AG04450 (cell line): ENCODE results near the gene SCFD2. TPM values are rescaled to one million over a fixed set of nuclear protein-coding genes. Genes with fewer than 3 reads are reported as not detected.

ENCODE experiments used
- CTCF ChIA-PET: fragments of 300-600, 350-600 bp; formaldehyde crosslinking; extraction: SDS; loops from one replicate; lab custom pipeline; 2022; ENCODE audit warnings: antibody characterized with exemption, inconsistent platforms; lab: Charles Lee
- POLR2A ChIA-PET: fragments of 350-600 bp; formaldehyde crosslinking; extraction: SDS; loops from one replicate; lab custom pipeline; 2021; ENCODE audit warnings: antibody characterized with exemption, inconsistent platforms; lab: Yijun Ruan, JAX
- DNase-seq: peaks from one replicate; pipeline ENCODE4 v3.0.0-alpha.2; 2011; ENCODE audit warnings: low read depth, low spot score
- H3K27ac ChIP-seq: one replicate; pipeline ENCODE4 v1.5.1; 2012; ENCODE audit warnings: low read depth, low read length, control low read depth
- H3K27me3 ChIP-seq: one replicate; pipeline ENCODE4 v1.6.0; 2012; ENCODE audit warnings: low read length; ENCODE audit not compliant: control insufficient read depth, insufficient read depth
- H3K4me3 ChIP-seq: 2 replicates; pipeline ENCODE4 v1.5.1; 2011; ENCODE audit warnings: mild to moderate bottlenecking, low read depth, low read length, control low read depth
- H3K9me3 ChIP-seq: 2 replicates; pipeline ENCODE4 v1.5.1; 2012; ENCODE audit warnings: low read length; ENCODE audit not compliant: control insufficient read depth, insufficient read depth
- CTCF ChIP-seq: IDR thresholded peaks from 2 replicates; pipeline ENCODE4 v1.5.1; 2011; ENCODE audit warnings: low read depth, low read length, control low read depth, inconsistent platforms
- polyA plus RNA-seq: library from polyadenylated mRNA; depleted of rRNA; stranded (reverse); fragments of >200 nt; gene quantifications from 2 replicates; pipeline ENCODE4 v1.2.3, GENCODE V29; 2011

SCFD2 gene
- polyA plus RNA-seq, 1 experiment: 16.4 TPM

GRCh38 chr4:53168228-53168627 is 197.6 kb downstream of the SCFD2 start:
- ChIA-PET CTCF (no interaction called here), POLR2A (no interaction called here)
- no peak overlapping the region for H3K27ac ChIP-seq
- H3K9me3 ChIP-seq: no peaks in the 10 kb centered on the region
- no peak overlapping the region for H3K4me3 ChIP-seq
- no peak for DNase-seq
- H3K27me3 ChIP-seq: no peaks in the 10 kb centered on the region
- no peak for TF ChIP-seq CTCF

- TF ChIP-seq CTCF: no peak
- Histone ChIP-seq H3K4me3 (no peak overlapping the region), H3K27me3 (no peaks in the 10 kb centered on the region), H3K9me3 (no peaks in the 10 kb centered on the region), H3K27ac (no peak overlapping the region)
- POLR2A ChIA-PET: no interaction called here
- CTCF ChIA-PET: no interaction called here
- no peak for DNase-seq
Measured at GRCh38 chr4:53162969-53163368, 202.9 kb downstream of the SCFD2 start.

GRCh38 chr4:53161787-53162433 is 204.0 kb downstream of the SCFD2 start:
- no peaks in the 10 kb centered on the region for H3K9me3 ChIP-seq
- TF ChIP-seq CTCF: no peak
- DNase-seq: no peak
- ChIA-PET POLR2A (no interaction called here), CTCF (no interaction called here)
- H3K4me3 ChIP-seq: no peak overlapping the region
- no peaks in the 10 kb centered on the region for H3K27me3 ChIP-seq
- H3K27ac ChIP-seq: no peak overlapping the region

GRCh38 chr4:53161051-53161786 is 204.6 kb downstream of the SCFD2 start:
- no peak for TF ChIP-seq CTCF
- no peak overlapping the region for H3K27ac ChIP-seq
- POLR2A ChIA-PET: interaction anchor here (0.5 kb wide), 1 partner anchor 768 kb away, joined by 3 read pairs; no protein-coding TSS in a partner anchor
- no peaks in the 10 kb centered on the region for H3K9me3 ChIP-seq
- no peak overlapping the region for H3K4me3 ChIP-seq
- no peak for DNase-seq
- CTCF ChIA-PET: no interaction called here
- no peaks in the 10 kb centered on the region for H3K27me3 ChIP-seq

- DNase-seq: no peak
- H3K27me3 ChIP-seq: no peaks in the 10 kb centered on the region
- ChIA-PET POLR2A (no interaction called here), CTCF (no interaction called here)
- H3K27ac ChIP-seq: no peak overlapping the region
- peaks cover 7% of the 10 kb centered on the region; the same call in 1 of the 2 replicates for H3K9me3 ChIP-seq
- no peak for TF ChIP-seq CTCF
- H3K4me3 ChIP-seq: no peak overlapping the region
Measured at GRCh38 chr4:53156896-53157295, 209.0 kb downstream of the SCFD2 start.
